Mucosa of gallbladder (tissue), 1 donor: ENCODE data around the gene CAPZA1. TPM values are rescaled to one million over a fixed set of nuclear protein-coding genes. Genes with fewer than 3 reads are reported as not detected.
"Not testable (repeated sequence)": the region's sequence is repeated elsewhere in the genome, so short reads cannot be mapped to it uniquely, and the experiment has no call there.

ENCODE experiments used
- DNase-seq: peaks from one replicate; pipeline ENCODE4 v3.0.0-alpha.2; 2020; ENCODE audit warnings: low spot score
- total RNA-seq: library from RNA; stranded (reverse); gene quantifications from one replicate; pipeline ENCODE4 v1.2.1, GENCODE V29; 2021
- donor health status: DM: no; HTN: no; CAD: no.

CAPZA1 gene
- 97.8 TPM for total RNA-seq

DNA sequence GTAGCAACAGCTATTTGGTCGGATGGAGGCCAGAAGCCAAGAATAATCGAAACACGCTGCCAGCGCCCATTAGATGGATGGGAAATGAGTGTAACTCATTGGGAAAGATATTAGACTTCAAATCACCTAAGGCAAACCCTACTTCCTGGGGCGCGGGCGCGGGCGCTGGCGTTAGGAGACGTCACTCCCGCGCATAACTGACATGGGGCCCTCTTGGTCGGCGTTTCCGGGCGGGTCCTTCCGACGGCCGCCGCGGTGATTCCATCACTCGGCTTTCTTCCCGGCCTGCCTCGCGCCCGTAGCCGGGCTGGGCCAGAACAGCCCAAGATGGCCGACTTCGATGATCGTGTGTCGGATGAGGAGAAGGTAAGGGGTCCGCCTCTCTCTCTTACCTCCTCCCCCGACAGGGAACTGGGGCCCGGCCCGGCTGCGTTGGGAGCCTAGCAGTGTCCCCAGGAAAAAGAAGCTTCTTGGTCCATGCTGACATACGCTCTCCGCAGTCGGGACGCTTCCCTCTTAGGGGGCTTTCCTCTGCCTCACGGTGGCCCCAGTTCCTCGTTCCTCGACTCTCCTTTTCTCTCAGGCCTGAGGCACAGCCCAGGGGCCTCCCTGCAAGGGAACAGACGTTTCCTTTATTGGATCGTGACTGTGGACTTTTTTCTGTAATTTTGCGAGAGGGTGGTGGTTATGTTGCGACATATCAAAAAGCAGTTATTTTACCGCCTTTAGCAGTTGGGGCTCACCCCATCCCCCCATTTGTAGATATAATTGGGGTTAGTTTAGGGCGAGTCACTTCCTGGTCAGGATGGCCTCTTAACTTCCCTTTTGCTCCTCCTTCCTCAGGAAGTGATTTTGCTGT is at the start of gene CAPZA1:
CAPZA1 (plus strand) TSS at position 315 of the 859 bp plus-strand sequence; CDS start at position 328, 13 bp downstream.
- peak; percentile 93 for DNase-seq

DNA sequence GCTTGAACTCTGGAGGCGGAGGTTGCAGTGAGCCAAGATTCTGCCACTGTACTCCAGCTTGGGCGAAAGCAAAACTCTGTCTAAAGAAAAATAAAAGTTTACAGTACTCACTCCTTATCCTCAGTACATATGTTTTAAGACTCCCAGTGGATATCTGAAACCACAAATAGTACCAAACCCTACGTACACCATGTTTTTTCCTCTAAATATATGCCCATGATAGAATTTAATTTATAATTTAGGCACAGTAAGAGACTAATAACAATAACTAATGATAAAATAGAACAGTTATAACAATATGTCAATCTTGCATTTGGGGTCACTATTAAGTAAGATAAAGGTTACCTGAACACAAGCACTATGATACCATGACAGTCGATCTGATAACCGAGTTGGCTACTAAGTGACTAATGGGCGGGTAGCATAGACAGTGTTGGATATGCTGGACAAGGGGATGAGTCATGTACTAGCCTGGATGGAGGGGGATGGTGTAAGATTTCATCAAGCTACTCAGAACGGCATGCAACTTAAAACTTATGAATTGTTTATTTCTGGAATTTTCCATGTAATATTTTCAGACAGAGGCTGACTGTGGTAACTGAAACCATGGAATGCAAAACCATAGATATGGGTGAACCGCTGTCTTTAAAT is 44.4 kb upstream of the CAPZA1 start:
- DNase-seq, result no peak

DNA sequence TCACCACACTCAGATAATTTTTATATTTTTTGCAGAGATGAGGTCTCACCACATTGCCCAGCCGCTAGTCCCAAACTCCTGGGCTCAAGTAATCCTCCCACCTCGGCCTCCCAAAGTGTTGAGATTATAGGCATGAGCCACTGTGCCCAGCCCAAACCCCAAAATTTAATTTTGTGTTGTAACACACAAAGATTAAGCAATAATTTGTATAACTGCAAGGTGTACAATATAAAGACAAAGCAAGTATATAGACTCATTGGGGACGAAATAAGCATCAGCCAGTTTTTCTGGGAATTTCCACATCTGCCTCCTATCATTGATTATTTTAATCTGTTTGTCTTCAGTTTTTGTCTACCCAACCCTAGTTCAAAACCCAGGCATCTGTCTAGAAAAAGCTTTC is 43.4 kb upstream of the CAPZA1 start:
- DNase-seq, result no peak

DNA sequence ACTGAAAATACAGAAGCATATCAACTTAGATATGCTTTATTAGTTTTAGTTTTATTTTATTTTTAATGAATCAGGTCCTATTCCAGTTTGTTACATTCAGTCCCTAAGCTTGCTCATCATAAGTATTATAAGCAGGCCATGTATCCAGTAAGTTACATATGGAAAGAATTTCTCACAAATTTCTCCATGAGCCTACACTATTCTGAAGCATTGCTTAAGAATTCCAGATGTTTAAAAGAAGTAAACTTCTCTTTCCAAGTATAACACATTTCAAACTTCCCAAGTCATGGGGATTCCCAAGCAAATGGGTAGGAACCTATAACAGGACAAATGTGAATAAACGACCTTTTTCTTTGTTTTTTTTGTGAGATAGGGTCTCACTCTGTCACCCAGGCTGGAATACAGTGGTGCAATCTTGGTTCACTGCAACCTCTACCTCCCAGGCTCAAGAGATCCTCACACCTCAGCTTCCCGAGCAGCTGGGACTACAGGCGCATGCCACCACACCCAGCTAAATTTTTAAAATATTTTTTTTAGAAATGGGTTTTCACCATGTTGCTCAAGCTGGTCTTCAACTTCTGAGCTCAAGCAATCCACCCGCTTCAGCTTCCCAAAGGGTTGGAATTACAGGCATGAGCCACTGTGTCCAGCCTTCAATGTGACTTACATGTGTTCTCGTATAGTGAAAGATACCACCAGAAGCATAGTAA is 39.7 kb upstream of the CAPZA1 start:
- no peak for DNase-seq

DNA sequence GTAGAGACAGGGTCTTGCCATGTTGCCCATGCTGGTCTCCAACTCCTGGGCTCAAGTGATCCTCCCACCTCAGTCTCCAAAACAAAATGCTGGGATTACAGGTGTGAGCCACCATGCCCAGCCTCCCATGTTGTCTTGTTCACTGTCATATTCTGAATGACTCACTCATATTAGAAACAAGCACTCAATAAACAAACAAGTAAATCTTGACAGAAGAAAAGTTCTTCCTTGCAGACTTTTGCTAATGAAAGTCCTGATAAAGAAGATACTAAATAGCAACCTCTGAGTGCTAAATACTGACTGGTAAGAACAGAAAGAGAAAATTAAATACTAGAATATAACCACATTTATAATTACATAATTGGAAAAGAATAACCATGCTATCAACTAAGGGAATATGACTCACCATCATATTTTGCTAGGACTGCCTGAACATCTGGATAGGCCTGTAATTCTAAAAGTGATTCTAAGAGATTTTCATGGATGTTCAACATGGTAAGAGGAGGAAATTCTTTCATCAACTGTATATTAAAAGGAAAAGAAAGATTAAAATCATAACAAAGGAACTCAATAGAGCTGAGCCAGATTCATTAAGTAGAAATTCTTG is 37.9 kb upstream of the CAPZA1 start:
- no peak for DNase-seq

DNA sequence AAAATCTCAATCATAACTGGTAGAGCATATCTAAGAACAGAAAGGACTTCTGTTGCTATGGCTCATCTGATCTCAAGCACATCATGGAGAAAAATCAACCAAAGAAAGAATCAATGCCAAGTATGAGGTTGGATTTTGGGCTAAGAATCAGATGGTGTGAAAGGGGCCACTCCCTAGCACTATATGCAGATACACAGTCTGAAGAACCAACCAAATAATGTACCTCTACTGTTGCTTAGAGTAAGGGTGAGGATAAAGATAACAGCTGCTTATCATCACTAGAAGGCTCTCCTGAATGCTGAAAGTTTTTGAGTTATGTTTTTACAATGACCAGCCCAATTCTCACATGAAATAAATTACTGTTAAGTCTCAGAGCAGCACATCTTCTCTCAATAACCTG is 36.3 kb upstream of the CAPZA1 start:
- DNase-seq, result no peak

DNA sequence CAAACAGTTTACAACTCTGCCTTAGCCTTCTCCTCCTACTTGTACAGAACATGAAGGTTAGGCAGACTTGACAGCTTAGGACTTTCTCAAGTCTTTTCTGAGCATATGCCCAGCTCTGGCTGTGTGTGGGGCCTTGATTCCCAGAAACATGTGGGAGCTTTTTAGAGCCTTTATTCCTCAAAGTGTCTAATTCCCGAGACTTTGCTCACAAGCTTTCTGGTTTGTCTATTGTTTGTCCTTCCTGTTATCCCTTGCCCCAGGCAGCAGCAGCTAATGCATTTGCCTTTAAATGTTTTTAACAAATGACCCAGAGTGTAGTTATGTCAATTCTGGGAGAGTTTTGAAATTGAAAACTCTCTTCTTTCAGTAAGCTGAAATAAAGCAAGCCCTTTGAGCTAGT is 29.9 kb upstream of the CAPZA1 start:
- no peak for DNase-seq

DNA sequence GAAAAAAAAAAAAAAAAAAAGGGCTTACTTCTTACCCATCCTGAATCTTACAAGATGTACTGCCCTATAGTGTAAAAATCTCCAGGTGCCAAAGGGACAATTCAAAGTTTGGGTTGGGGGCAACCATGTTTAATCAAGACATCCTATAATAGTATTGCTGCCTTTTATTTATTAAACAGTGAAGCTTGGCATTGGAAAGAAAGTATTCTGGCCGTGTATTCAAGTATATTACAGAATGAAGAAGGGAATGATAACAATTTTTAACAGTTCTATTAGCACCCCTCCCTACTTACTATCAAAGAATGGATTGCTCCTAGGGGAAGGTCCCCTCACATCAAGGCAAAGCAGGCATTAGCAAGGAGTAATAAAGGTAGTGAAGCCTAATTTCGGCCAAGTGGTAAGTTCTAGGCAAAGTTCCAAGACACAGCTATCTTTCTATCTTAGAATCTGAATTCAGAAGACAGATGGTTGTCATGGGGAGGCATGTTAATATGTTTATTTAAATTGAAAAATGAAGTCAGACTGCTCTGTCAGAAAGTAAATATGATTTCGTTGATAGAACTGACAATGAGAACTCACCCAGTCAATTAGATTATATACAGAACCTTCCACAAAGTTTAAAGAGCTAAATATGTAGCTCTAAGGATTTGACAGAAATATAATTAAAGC is 25.3 kb upstream of the CAPZA1 start:
- no peak for DNase-seq

DNA sequence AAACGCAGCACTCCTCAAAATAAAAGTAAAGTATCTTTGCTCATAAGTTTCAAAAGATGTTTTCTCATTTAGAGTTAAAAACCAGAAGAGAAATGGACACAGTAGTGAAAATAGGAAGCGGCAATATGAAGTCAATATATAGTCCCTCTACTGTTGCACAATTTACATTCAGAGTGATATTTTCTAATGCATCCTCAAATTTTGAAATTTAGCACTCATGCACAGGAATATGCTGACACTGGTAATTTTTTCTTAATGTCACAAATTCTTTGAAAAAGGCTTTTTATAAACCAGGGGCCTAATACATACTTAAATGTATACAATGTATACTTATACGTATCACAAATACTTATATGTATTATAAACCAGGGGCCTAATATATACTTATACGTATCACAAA is 20.2 kb upstream of the CAPZA1 start:
- no peak for DNase-seq

DNA sequence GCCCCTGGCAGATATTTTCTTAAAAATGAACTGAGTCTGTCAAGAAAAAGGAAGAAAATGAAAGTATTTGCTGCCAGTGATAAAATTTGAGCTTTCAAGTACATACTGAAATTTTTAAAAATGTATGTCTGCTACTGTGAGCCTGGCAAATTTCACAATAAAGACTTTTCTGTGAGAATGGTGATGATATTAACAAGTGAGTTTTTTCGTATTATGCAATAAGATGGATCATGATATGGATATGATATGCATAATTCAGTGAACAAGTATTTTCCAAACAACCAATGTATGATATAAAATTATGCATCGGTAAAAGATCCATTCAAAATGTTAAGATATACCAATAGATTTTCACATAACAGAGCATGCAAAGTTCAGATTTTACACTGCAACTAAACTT is 16.6 kb upstream of the CAPZA1 start:
- DNase-seq, result no peak

DNA sequence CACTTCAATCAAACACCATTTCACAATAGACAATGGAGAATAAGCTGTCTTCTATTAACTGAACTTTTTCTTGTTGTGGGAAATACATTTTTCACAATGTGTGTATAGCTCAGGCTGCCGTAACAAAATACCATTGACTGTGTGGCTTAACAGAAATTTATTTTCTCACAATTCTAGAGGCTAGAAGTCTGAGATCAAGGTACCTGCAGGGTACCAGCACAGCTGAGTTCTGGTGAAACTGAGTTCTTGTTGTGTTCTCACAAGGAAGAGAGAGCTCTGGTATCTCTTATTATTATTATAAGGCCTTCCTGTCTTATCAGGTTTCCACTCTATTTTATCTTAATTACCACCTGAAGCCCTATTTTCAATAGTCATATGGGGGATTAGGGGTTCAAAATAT is 16.1 kb upstream of the CAPZA1 start:
- DNase-seq, result no peak

DNA sequence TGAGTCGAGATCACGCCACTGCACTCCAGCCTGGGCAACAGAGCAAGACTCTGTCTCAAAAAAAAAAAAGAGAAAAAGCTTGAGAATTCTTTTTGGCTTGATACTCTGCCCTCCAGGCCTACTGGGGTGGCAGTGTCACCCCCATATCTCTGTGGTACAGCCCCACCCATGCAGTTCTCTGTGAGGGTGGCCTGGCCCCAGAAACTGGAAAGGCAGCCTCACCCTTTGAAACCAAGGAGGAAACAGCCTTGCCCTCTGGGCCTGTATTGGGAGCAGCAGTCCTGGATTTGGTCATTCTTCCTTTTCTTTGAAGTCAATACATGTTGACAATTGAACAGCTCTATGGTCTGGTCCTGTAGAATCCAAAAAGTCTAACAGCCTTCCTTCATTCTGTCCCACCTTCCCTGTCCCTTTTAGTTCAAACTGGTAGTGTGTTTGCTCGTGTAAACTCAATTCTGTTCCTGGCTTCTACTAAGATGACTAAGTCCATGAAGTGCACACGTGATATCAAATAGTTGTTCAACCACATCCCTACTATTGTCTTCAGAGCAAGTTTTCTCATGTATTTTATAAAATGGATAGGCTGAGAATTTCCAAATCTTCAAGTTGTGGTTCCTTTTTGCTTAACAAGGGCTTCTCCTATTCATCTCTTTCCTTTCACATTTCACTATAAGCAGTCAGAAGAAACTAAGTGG is 13.9 kb upstream of the CAPZA1 start:
- DNase-seq, result no peak

DNA sequence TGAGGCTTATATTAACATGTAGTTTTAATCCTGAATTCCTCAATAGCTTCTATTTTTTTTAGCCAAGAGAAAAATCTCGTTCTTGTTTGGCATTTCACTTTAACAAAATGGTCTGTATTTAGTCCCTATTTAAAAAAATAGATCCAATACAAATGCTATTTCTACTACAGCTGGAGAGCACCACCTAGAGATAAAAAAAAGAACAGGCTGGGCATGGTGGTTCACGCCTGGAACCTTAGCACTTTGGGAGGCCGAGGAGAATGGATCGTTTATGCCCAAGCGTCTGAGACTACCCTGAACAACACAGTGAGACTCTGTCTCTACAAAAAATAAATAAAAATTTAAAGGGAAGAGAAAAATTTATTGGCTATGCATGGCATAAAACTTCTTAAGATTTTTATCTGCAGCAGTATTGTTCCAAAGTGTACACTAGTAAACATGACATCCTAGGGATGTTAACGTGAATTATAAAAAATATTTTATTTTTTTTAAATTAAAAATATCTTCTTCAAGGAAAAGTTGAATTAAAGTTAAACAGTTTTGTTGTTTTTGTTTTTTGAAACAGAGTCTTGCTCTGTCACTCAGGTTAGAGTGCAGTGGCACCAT is 5.1 kb upstream of the CAPZA1 start:
- no peak for DNase-seq

DNA sequence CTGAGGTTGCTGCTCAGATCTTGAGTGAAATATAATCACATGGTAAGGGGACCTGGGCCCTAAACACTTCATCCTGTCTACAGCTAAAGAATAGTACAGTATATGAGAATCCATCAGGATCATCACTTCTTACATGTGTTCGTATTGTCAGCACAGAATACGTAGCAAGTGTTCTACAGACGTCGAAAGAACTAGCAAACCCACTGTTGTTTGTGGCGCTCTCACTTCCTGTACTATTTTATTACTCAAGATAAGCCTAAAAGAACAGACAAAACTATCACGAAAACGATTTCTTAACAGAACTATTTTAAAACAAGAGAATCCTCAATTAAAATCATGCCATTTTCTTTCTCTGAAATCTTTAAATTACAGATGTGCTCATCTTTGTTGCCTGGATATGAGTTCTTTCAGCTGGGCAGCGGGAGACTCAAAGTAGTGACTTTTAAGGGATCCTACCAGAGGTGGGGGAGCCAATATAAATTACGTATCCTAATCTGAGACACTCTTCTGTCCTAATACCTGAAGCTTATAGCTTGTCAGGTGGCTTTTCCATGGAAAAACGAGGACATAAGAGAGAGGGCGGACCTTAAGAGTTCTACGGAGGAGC is 1.4 kb upstream of the CAPZA1 start:
- DNase-seq, result no peak

DNA sequence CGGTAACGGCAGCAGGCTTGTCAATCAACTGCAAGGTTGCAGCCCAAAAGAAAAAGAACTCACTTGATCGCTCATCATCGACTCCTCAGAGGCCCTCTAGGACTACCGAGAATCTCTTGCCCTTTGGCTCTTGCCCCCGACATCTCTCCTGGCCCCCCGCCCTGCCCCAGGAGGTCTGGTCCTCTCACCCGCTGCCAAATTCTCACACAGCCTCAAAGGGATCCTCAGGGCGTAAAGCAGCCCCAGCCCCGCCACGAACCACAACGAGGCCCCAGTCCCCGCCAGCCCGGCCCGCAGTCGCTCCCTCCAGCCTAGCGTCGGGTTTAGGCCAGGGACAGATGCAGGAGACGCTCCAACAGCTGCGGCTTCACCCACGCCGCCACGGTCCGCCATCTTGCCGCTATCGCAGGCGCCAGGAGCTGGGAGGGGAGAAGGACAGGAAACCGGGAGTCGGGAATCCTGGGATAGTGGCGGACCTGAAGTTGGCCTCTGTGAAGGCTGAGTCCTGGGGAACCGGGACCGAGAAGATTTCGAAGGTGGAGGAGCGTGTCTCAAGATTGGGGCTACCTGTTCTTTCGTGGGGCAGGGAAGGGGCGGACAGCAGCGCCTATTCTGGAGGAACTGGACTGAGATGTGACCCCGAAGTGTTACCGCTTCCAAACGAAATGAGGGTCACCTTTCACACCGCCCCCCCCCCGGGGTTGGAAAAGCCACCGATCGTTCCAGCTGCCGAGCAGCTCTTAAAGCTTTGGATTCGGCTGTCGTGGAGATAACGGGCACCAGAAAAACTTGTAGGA is 713 bp upstream of the CAPZA1 start, which contains the start of gene ST7L:
ST7L (minus strand) TSS at position 421 of the 797 bp plus-strand sequence; CDS start at position 393, 28 bp downstream.
- DNase-seq, result peak; percentile 73

DNA sequence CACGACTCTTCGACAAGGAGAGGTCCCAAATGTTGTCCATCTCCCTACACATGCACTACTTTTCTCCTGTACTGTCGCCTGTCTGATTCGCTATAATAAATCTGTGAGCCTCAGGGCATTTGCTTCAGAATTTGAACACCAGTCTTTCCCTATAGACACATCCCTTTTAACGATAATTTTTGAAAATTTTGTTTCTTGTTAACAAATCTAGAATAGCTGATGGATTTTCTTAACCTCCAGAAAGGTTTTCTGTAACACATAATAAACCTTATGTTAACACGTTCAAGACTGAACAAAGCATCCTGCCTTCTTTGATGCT is 704 bp downstream of the CAPZA1 start:
- no peak for DNase-seq

DNA sequence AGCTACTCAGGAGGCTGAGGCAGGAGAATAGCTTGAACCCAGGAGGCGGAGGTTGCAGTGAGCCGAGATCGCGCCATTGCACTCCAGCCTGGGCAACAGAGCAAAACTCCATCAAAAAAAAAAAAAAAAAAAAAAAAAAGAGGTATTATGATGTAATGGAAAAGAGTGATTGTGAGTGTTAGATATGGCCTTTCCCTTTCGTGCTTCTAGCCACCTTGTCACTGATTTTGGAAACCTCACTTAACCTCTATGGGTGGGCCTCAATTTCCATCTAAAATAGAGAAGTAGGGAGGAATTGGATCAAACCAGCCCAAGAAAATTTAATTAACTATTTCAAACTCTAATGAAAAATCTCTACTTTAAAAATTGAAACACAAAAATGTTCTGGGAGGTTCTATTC is 4.9 kb downstream of the CAPZA1 start:
- not testable (repeated sequence) for DNase-seq

DNA sequence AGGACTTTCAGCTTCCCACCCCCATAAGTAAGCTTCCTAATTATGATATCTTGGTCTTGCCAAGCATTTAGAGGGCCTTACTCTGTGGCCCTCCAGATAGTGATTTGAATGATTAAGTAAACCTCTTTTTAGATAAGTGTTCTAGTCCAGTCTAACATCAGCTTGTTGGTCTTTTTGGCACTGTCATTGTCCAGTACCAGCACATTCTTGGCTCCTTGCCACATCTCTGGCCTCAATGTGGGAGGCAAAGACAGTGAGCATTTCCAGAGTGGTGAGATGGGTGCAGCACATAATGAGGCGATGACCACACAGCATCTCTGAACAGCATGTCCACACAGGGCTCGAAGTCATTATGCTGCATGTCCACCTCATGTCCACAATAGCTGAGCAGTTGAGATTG is 6.1 kb downstream of the CAPZA1 start:
- DNase-seq, result peak; percentile 25

DNA sequence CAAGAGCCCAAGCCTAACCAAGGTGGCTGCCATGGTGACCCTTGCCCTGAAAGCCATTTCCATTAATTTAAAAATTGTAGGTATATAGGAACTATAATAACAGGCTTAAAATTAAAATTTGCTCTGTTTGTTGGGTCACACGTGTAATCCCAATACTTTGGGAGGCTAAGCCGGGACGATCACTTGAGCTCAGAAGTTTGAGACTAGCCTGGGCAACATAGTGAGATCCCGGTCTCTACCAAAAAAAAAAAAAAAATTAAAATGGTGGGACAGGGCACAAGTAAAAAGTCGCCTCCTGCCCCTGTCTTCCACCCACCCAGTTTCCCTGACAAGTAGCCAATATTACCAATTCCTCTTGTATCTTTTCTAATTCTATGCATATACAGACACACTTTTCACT is 6.6 kb downstream of the CAPZA1 start:
- no peak for DNase-seq
